Endometrium (tissue), 2 donors: Measurements from ENCODE around the gene REELD1.

ENCODE experiments used
- FAIRE-seq: peaks from 2 replicates; lab custom pipeline; 2012; peaks lifted over from hg19 to GRCh38; lab: Jason Lieb, UNC
- donor health status: control.
- donor health status: control.

Gene REELD1

GRCh38 chr4:146224326-146224966 is 10.1 kb downstream of the REELD1 start:
- FAIRE-seq: no peak

DNA sequence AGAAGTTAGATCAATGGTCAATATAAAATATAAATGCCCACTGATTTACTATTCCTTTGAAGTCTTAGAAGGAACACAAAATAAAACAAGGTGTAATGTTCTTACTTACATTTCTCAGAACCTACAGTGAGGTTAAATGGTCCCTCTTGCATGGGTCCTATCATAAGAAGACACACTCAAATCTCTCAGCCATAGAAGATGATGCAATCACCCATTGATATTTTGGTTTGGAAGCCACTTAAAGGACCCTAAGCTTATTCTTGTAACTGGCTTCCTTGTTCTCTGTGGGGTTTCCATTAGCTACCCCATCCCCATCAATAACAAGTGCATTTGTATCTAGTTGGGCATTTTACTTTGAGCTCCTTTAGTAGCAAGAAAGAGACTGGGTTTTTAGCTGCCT is 15.1 kb downstream of the REELD1 start:
- FAIRE-seq: no peak

- FAIRE-seq: no peak
These were observed 17.9 kb downstream of the REELD1 start for GRCh38 chr4:146232131-146232722.

- no peak for FAIRE-seq
These were observed 21.4 kb downstream of the REELD1 start for GRCh38 chr4:146235654-146236177.

GRCh38 chr4:146236216-146236615 is 21.9 kb downstream of the REELD1 start:
- FAIRE-seq: no peak

DNA sequence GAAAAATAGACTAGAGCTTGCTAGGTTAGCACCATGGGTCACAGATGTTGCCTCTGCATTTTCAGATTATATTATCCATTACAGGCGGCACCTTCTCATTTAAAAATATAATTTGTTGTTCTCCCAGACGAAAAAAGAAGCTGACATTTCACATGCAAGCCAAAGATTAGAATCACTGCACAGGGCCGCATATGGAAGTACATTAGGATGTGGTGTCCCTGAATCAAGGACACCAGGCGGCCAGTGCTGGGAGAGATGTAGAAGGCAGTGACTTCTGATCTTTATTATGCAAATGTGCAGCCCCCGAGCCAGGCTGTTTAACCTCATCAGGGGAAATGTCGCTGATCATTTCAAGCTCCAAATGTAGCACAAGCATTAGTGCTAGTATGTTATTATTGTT is 22.8 kb downstream of the REELD1 start:
- no peak for FAIRE-seq

DNA sequence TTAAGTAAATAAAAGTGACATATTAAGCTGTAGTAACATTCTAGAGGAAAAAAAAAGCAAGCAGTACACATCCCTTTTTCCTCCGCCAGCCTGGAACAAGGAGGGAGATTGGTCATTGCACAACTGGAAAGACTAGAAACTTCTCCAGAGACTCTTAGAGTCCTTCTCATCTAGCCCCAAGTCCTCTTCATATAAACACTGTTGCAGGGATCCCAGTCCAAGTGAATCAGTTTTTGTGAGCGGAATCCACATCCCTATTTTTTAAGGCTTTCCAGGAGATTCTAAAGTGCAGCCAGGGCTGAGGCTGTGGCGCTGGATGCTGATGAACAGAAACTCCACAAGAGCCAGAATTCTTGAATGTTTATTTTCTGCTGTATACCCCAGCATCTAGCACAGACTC is 23.8 kb downstream of the REELD1 start:
- FAIRE-seq: no peak

GRCh38 chr4:146243141-146243882 is 29.0 kb downstream of the REELD1 start:
- FAIRE-seq: no peak

- FAIRE-seq: no peak
These were observed 29.5 kb downstream of the REELD1 start for GRCh38 chr4:146243883-146244277.

GRCh38 chr4:146244496-146244895 is 30.2 kb downstream of the REELD1 start:
- FAIRE-seq: no peak

DNA sequence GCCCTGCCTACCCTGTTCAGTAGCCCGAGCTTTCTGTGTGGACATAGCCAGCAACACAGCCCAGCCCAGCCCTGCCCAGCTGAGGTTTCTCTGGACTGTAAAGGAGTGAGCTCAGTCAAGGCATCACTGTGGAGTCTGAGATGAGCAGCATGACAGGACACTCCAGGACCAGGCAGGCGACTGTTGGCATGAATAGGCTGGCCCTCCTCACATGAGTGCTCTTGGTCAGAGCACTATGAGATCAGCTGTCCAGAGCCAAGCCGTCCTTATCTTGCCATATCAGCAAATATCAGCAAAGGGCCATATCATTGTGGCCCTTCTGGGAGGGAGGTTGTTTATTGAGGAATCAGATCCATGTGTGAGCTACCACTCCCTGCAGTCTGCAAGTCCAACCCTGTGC is 30.9 kb downstream of the REELD1 start:
- FAIRE-seq: no peak

GRCh38 chr4:146245850-146246249 is 31.5 kb downstream of the REELD1 start:
- no peak for FAIRE-seq

DNA sequence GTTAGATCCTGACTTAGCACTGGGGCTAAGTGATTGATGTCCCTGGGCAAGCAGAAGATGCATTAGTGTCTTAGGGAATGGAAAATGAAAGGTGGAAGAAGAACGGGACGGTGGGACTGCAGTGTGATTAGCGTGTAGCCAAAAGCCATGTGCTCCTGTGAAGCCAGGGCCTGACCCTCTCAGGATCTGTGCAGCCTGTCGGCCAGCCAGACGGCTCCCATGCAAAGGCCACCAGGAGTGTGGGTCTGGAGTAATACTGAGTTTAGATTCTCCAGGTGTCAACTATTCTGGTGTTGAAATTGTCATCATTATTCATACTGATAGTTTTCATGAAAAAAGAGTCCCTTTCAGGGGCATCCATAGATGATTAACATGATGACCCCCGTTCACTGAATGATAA is 32.0 kb downstream of the REELD1 start:
- FAIRE-seq: no peak

- FAIRE-seq: no peak
These were observed 33.0 kb downstream of the REELD1 start for GRCh38 chr4:146247356-146247755.

GRCh38 chr4:146252969-146253611 is 38.8 kb downstream of the REELD1 start:
- FAIRE-seq: no peak

DNA sequence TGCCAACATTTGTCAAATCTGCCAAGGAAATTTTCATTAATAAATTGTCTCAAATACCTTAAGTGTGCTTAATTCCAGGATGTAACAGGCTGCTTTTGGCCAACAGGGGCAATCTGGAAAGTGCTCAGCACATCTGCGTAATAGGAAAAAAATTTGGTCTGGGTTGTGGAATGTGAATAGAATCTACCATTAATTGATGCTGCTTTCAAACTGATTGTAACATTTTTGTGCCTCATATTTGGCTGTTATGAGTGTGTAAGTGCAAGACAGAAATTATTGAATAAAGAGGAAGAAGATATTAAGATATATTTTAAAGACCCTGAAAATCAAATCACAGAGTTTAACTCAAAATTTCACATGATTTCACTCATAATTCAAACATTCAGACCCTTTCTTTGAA is 41.1 kb downstream of the REELD1 start:
- no peak for FAIRE-seq

- FAIRE-seq: no peak
These were observed 41.5 kb downstream of the REELD1 start for GRCh38 chr4:146255874-146256273.

GRCh38 chr4:146256328-146256727 is 42.0 kb downstream of the REELD1 start:
- FAIRE-seq: no peak

GRCh38 chr4:146257511-146257910 is 43.2 kb downstream of the REELD1 start:
- no peak for FAIRE-seq

DNA sequence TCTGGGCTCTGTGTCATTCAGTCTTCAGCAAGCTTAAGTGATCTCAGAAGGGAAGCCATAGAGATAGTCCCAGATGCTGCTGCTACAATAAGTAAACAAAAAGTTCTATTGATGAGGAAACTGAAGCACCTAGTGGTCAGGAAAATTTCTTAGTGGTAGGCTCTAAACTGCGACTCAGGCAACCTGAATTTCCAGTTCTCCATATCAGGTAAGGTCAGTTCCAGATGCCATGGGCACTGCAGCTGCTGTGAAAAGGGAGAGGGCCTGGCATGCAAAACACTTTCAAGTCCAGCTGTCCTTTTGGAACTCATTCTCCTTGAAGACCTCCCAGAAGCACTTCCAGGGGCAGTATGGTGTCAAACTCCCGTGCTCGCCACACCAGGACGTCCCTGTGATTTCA is 46.2 kb downstream of the REELD1 start:
- no peak for FAIRE-seq

DNA sequence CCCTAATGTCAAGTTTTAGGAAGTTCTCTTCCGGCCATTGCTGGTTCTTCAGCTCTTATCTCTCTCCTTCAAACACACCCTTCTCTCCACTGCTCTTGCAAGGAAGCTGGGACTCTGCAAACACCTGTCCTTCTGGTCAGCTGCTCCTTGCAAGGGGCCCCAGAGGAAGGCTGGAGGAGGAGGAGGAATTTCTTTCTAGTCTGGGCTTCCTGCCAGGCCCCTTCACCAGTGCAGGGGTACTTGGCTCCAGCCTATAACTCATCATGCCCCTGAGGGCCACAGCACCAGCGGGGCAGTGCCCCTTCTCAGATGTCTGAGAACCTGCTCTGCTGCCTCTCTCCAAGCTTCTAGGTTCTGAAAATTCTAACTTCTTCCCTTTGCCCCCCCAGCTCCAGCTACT is 46.7 kb downstream of the REELD1 start:
- no peak for FAIRE-seq

DNA sequence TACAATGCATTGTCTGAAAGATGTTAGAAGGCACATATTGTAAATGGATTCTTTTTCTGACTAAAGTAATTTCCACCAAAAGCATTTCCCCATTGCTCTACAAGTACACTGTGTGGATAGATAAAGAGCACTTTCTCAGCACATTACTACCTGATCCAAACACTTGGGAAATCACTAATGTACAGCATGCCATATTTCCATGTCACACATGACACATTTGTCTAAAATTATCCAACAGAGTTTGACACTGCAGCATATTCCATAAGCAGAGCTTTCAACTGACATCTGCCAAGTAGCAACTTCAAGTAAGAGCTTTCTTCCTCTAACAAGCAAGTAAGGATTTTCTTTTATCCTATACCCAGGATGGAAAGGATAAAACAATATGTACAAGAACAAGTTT is 49.5 kb downstream of the REELD1 start:
- FAIRE-seq: no peak

- FAIRE-seq: no peak
These were observed 51.7 kb downstream of the REELD1 start for GRCh38 chr4:146265950-146266490.
